GM19452 (cell line): Measurements from ENCODE around the gene TBC1D32.
"Not testable (repeated sequence)": the region's sequence is repeated elsewhere in the genome, so short reads cannot be mapped to it uniquely, and the experiment has no call there.

Experiments
- ATAC-seq: cut with Tn5 transposase; IDR thresholded peaks from one replicate; pipeline ENCODE4 v1.9.1; 2021; ENCODE audit not compliant: unreplicated experiment

Gene TBC1D32

DNA sequence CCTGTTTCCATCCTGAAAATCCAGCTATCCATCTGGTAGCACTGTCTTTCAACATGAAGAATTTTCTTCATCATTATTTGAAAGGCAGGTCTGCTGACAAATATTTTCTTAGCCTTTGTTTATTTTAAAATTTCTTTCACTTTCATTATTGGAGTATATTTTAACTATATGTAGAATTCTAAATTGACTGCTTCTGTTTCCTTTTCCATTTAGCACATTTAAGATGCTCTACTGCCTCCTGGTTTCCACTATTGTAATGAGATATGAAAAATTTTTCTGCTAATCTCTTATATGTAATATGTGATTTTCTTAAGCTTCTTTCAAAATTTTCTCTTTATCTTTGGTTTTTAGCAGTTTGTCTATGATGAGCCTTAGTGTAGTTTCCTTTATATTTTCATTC is 97.3 kb downstream of the TBC1D32 start:
- ATAC-seq: no peak

DNA sequence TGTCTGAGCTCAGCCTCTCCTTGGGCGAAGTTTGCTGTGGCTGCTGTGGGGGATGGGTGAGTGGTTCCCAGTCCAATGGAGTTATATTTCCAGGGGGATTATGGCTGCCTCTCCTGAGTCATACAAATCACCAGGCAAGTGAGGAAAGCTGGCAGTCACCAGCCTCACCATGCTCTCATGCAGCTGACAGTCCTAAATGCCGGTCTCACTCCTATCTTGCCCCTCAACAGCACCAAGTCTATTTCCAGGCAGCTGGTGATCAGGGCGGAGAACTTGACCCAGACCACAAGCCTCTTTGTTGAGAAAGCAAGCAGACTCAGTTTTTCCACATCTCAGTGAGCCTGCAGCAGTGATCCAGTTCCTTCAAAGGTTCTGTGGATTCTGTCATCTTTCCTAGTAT is 98.9 kb downstream of the TBC1D32 start:
- no peak for ATAC-seq

GRCh38 chr6:121223930-121224329 is 110.3 kb downstream of the TBC1D32 start:
- no peak for ATAC-seq

- ATAC-seq: no peak
Observed at GRCh38 chr6:121223212-121223611, 111.1 kb downstream of the TBC1D32 start.

DNA sequence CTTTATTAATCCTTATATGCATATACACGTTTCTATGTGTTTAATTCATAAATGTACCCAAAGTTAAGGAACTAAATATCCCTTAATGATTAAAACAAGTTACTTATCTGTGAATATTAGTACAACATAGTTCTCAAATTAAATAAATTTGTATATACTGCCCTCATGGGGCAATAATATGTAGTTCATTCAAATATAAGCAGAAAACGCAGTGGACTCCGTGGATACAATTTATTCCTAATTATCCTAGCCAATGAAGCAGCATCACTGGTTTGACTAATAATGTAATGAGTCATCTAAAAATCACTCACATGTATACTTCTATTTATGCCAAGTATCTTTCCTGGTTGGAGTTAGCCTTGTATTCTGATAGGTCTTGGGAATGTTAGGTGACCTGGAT is 111.6 kb downstream of the TBC1D32 start:
- no peak for ATAC-seq

DNA sequence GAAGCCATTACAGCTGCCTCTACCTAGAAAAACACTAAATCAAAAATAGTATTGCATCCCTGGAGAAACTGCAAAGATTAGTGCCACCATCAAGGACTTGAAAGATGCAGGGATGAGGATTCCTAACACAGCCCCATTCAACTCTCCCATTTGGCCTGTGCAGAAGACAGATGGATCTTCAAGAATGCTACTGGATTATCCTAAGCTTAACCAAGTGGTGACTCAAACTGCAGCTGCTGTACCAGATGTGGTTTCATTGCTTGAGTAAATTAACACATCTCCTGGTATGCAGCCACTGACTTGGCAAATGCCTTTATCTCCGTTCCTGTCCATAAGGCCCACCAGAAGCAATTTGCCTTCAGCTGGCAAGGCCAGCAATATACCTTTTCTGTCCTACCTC is 117.4 kb downstream of the TBC1D32 start:
- ATAC-seq: no peak

DNA sequence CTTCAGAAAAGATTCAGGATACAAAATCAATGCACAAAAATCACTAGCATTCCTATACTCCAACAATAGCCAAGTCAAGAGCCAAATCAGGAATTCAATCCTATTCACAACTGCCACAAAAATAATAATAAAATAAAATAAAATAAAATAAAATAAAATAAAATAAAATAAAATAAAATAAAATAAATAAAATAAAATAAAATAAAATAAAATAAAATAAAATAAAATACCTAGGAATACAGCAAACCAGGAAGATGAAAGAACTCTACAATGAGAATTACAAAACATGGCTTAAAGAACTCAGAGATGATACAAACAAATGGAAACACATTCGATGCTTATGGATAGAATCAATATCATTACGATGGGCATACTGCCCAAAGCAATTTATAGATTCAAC is 120.9 kb downstream of the TBC1D32 start:
- ATAC-seq: not testable (repeated sequence)

- no peak for ATAC-seq
Observed at GRCh38 chr6:121210943-121211342, 123.3 kb downstream of the TBC1D32 start.

DNA sequence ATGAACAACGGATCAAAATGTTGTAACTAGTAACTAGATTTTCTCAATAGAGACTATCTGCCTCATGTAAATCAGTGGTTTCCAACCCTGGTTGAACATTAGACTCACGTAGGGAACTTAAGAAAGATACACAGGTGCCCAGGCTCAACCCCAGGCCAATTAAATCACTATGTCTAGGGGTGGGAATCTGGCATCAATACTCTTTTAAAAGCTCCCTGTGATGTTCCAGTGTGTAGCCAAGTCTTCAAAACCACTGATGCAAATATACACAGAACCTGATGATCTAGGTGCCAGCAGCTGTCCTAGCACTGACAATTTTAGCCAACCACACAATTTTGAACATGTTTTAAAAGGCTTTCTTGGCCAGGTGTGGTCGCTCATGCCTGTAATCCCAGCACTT is 128.7 kb downstream of the TBC1D32 start:
- peak; percentile 74 for ATAC-seq

GRCh38 chr6:121201105-121201504 is 133.2 kb downstream of the TBC1D32 start:
- ATAC-seq: no peak

GRCh38 chr6:121196042-121196441 is 138.2 kb downstream of the TBC1D32 start:
- ATAC-seq: not testable (repeated sequence)

DNA sequence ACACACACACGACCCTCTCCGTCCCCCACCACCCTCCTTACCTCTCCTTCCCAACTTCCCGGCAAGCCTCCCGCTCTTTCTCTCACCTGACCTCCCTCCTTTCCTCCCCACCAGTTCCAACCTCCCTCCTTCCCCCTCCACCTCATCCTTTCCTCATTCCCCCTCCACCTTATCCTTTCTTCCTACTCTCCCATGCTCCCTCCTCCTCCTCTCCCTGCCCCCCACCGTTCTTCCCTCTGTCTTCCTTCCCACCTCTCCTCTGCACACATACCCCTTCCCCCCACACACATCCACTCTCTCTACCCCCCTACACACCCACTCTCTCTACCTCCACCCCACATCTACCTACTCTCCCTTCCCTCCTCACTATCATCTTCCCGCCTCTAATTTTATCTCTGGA is 144.2 kb downstream of the TBC1D32 start:
- no peak for ATAC-seq

- ATAC-seq: no peak
Observed at GRCh38 chr6:121188356-121188755, 145.9 kb downstream of the TBC1D32 start.

DNA sequence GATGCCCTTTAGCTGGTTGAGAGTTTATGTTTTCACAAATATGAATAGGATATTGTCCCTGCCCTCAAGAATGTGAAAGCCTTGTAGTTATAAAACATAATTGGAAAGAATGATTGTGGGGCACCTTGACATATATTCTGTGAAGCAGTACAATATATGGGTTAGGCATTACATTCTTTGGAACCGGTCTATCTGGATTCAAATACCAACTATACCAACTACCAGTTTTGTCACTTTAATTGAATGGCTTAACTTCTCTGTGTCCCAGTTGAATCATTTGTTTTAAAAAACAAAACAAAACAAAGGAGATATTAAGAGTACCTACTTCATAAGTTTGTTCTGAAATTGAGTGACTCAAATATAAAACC is 146.5 kb downstream of the TBC1D32 start:
- ATAC-seq: no peak

- ATAC-seq: no peak
Observed at GRCh38 chr6:121187200-121187832, 147.0 kb downstream of the TBC1D32 start.

GRCh38 chr6:121183742-121184141 is 150.5 kb downstream of the TBC1D32 start:
- no peak for ATAC-seq

DNA sequence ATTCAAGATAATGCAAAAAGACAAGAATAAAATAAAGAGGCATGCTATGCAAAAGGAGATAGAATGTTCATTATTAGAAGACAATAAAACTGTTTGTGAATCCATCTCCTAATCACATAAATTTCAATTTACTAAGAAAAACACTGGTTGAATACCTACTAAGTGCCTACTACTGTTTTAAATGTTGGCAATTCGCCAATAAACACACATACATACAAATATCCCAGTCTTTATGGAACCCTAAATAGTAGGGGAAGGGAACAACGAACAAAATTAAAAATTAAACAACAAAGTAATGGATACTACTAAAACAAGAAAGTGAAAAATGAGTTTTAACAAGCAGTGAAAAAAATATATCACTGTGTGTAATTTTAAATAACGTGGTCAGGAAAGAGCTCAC is 158.5 kb downstream of the TBC1D32 start:
- ATAC-seq: no peak

GRCh38 chr6:121172451-121172850 is 161.8 kb downstream of the TBC1D32 start:
- not testable (repeated sequence) for ATAC-seq

DNA sequence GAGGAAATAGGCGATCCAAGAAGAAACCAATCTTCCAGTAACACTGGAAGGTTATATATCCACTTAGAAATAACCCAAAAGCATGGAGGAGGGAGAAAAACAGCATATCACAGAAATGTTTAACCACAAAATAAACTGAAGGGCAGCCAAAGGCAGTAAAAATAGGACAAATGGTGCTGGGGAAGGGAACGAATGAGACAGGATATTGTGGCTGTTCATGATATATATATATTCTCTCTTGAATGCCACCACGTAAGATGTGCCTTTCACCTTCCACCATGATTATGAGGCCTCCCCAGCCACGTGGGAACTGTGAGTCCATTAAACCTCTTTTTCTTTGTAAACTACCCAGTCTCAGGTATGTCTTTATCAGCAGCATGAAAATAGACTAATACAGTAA is 162.4 kb downstream of the TBC1D32 start:
- ATAC-seq: no peak

GRCh38 chr6:121161886-121162285 is 172.4 kb downstream of the TBC1D32 start:
- ATAC-seq: no peak

DNA sequence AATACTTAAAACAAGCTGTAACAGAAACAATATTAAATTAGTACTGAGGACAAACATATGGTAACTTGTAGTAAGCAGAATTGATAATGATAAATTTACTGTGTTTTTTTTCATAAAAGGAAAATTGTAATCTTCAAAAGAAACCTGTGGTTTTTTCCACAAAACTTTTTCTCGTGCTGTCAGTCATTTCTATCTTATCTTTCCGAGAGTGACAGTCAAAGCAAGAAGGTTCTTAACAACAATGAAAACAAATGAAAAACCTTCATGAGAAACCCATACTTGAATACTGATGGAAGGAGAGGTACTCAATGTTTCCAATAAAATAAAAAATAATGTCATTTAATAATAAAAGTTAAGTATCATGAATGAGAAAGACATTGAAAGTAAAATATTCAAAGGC is 174.0 kb downstream of the TBC1D32 start:
- no peak for ATAC-seq

DNA sequence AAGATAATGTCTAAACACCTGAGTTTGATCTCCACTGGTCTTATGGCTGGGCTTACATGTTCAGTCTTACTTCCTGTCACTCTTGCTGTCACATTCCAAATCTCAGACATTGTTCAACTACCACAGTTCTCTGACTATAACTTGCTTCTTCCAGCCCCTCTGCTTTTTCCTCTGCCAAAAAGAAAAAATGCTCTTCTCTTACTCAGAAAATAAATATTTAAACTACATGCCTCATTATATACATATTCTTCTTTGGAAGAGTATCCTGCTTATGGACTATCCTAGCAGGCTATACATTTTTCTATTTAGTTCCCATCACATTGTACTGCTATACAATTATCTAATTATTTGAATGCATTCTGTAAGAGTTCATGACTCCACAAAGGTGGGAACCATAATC is 175.4 kb downstream of the TBC1D32 start:
- ATAC-seq: no peak

DNA sequence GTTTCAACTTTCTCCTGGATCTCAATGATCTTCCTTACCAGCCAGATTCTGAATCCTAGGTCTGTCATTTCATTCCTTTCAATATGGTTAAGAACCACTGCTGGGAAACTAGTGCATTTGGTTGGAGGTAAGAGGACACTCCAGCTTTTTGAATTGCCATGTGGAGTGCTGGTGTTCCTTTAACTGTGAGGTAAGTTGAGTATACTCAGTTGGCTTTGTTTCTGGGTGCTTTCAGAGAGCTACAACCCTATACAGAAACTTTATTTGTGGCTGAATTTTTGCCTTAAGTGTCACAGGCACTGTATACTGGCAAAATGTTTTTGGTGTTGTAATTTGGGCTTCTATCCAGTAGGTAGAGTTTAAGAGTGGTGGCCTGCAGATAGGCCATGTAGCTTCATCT is 175.8 kb downstream of the TBC1D32 start:
- ATAC-seq: no peak

DNA sequence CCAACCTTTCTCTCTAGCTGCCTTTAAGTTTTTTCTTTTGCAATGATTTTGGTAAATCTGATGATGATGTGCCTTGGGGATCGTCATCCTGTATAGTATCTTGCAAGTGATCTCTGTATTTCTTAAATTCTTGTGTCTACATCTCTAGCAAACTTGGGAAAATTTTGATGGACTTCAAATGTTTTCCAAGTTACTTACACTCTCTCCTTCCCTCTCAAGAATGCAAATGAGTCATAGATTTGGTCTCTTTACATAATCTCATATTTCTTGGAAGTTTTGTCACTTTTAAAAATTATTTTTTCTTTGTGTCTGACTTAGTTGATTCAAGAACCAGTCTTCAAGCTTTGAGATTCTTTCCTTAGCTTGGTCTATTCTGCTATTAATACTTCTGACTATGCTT is 176.4 kb downstream of the TBC1D32 start:
- ATAC-seq: no peak
